ENCODE results near the gene ANO6. TPM values are rescaled to one million over a fixed set of nuclear protein-coding genes. Genes with fewer than 3 reads are reported as not detected.
A peak's percentile ranks its signal among the peaks of the same experiment; 100 is the strongest.
"Not testable (repeated sequence)": the region's sequence is repeated elsewhere in the genome, so short reads cannot be mapped to it uniquely, and the experiment has no call there.

Gene ANO6
- total RNA-seq, 1 donor from 2014 or later: 35.0 TPM

- no peak for DNase-seq (ENCODE audit: extremely low spot score, unreplicated experiment)
- no peak for TF ChIP-seq CTCF (conservative IDR thresholded peaks at IDR 0.05)
- Mint-ChIP-seq H3K4me1 (ENCODE audit: unreplicated experiment) (peaks cover 5% of the 10 kb centered on the region), H3K36me3 (peaks cover 34% of the 10 kb centered on the region), H3K4me3 (no peak overlapping the region), H3K27ac (no peak overlapping the region), H3K27me3 (no peaks in the 10 kb centered on the region), H3K9me3 (no peaks in the 10 kb centered on the region)
These were observed 163.4 kb downstream of the ANO6 start for GRCh38 chr12:45379261-45379660.

- peaks cover 51% of the 10 kb centered on the region for H3K36me3 Mint-ChIP-seq
- H3K27me3 Mint-ChIP-seq: no peaks in the 10 kb centered on the region
- no peak overlapping the region for H3K4me3 Mint-ChIP-seq
- H3K27ac Mint-ChIP-seq: no peak overlapping the region
- DNase-seq (ENCODE audit: extremely low spot score, unreplicated experiment): no peak
- peaks cover 5% of the 10 kb centered on the region for H3K4me1 Mint-ChIP-seq (ENCODE audit: unreplicated experiment)
- H3K9me3 Mint-ChIP-seq: no peaks in the 10 kb centered on the region
- TF ChIP-seq CTCF (conservative IDR thresholded peaks at IDR 0.05): no peak
These were observed 165.5 kb downstream of the ANO6 start for GRCh38 chr12:45381351-45381750.

- DNase-seq (ENCODE audit: extremely low spot score, unreplicated experiment): no peak
- no peaks in the 10 kb centered on the region for H3K27me3 Mint-ChIP-seq
- no peaks in the 10 kb centered on the region for H3K9me3 Mint-ChIP-seq
- peaks cover 46% of the 10 kb centered on the region for H3K36me3 Mint-ChIP-seq
- no peak overlapping the region for H3K4me3 Mint-ChIP-seq
- H3K27ac Mint-ChIP-seq: no peak overlapping the region
- peak; percentile 71 for TF ChIP-seq CTCF (conservative IDR thresholded peaks at IDR 0.05)
- no peaks in the 10 kb centered on the region for H3K4me1 Mint-ChIP-seq (ENCODE audit: unreplicated experiment)
These were observed 172.7 kb downstream of the ANO6 start for GRCh38 chr12:45388545-45388944.

GRCh38 chr12:45389426-45389825 is 173.5 kb downstream of the ANO6 start:
- H3K9me3 Mint-ChIP-seq: no peaks in the 10 kb centered on the region
- peaks cover 44% of the 10 kb centered on the region for H3K36me3 Mint-ChIP-seq
- DNase-seq (ENCODE audit: extremely low spot score, unreplicated experiment): no peak
- no peak overlapping the region for H3K27ac Mint-ChIP-seq
- TF ChIP-seq CTCF (conservative IDR thresholded peaks at IDR 0.05): no peak
- no peaks in the 10 kb centered on the region for H3K27me3 Mint-ChIP-seq
- H3K4me1 Mint-ChIP-seq (ENCODE audit: unreplicated experiment): no peaks in the 10 kb centered on the region
- no peak overlapping the region for H3K4me3 Mint-ChIP-seq

- H3K27ac Mint-ChIP-seq; DNase-seq (ENCODE audit: extremely low spot score, unreplicated experiment): not testable (repeated sequence)
- peaks cover 50% of the 10 kb centered on the region for H3K36me3 Mint-ChIP-seq
These were observed 181.6 kb downstream of the ANO6 start for GRCh38 chr12:45397499-45397898.

GRCh38 chr12:45398552-45398951 is 182.7 kb downstream of the ANO6 start:
- Mint-ChIP-seq H3K9me3 (peaks cover 5% of the 10 kb centered on the region), H3K4me3 (no peak overlapping the region), H3K27ac (no peak overlapping the region), H3K27me3 (no peaks in the 10 kb centered on the region), H3K4me1 (ENCODE audit: unreplicated experiment) (no peaks in the 10 kb centered on the region), H3K36me3 (peaks cover 43% of the 10 kb centered on the region)
- DNase-seq (ENCODE audit: extremely low spot score, unreplicated experiment): no peak
- TF ChIP-seq CTCF (conservative IDR thresholded peaks at IDR 0.05): no peak

More at GRCh38 chr12:45397499-45397898, 181.6 kb downstream of the ANO6 start:
- not testable (repeated sequence) for H3K4me3 Mint-ChIP-seq; H3K4me1 Mint-ChIP-seq (ENCODE audit: unreplicated experiment); H3K9me3 Mint-ChIP-seq; H3K27me3 Mint-ChIP-seq
